GM19238 (cell line): Measurements from ENCODE around the gene NCAN.

Source experiments
- DNase-seq: peaks from one replicate; pipeline ENCODE4 v3.0.0; 2011; ENCODE audit warnings: low spot score; ENCODE audit not compliant: insufficient read length

The NCAN gene

DNA sequence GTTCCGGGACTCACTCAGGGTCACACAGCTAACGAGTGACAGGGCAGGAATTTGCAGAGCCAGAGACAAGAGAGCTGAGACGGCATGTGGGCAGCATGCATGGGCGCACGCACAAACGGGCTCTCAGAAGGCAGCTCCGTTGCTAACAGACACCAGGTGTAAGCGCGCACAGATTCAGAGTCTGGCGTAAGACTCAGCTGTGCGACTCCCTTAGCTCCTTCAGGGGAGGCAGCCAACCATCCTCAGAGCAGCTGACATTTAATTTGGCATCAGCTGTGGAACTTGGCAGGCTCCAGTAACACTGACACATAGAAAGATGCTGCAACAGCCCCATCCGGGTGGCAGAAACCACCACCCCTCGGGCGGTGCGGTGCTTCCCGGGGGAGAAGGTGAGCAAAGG is 68.8 kb downstream of the NCAN start:
- DNase-seq = no peak

DNA sequence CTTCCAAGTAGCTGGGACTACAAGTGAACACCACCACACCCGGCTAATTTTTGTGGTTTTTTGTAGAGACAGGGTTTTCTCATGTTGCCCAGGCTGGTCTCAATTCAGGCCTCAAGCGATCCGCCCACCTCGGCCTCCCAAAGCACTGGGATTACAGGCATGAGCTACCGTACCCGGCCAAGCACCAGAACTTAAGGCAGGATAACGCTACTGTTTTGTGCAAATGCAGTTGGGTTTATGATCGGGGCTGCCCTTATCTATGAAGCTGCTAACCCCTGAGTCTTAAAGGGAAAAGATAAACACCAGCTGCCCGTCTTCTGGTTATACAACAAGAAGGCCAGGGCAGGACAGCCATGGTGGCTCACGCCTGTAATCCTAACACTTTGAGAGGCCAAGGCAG is 73.9 kb downstream of the NCAN start:
- DNase-seq = no peak

DNA sequence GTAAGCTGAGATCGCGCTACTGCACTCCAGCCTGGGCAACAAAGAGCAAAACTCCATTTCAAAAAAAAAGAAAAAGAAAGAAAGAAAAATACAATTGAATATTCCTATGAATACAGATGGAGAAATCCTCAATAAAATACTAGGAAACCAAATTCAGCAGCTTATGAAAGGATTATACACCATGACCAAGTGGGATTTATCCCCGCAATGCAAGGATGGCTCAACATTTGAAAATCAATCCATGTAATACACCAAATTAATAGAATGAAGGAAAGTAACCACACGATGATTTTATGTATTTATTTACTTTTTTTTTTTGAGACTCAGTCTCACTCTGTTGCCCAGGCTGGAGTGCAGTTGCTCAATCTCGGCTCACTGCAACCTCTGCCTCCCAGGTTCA is 80.8 kb downstream of the NCAN start:
- no peak for DNase-seq

DNA sequence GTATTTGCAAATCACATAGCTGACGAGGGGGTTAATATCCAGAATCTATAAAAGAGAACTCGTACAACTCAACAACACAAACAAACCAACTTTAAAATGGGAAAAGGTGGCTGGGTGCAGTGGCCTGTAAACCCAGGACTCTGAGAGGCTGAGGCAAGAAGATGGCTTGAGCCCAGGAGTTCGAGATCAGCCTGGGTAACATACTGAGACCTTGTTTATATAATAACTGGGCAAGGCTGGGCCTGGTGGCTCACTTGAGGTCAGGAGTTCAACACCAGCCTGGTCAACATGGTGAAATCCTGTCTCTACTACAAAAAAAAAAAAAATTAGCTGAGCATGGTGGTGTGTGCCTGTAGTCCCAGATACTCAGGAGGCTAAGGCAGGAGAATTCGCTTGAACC is 83.2 kb downstream of the NCAN start:
- DNase-seq = no peak

DNA sequence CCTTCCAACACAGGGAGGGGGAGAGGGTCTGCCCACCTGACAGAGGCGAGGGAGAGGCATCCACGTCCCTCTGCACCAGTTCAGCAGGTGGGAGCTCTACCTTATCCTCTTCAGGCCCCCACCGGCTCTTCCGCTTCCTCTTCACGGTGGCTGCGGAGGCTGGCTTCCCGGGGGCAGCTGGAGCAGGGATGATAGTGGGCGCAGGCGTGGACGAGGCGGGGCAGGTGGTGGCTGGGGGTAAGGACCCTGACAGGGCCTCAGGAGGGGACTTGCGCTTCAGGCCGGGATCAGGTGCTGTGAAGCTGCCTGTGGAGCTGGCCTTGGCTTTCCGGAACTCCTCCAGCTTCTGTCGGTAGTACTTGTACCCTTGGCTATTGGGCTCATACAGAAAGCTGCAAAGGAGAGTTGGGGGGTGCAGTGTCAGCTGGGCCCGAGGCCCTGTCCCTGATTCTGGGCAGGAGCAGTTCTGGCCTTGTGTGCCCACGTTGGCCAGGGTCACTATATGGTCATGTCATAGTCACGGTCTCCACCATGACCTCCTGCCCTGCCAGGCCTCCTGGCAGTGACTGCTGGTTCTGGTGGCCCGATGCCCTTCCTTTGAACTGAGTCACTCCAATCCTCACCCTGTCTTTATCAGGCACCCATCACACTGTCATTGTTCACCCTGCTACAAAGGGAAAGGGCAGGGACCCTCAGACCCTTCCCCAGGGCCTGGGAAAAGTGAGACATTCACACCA is 85.4 kb downstream of the NCAN start:
- DNase-seq = no peak

DNA sequence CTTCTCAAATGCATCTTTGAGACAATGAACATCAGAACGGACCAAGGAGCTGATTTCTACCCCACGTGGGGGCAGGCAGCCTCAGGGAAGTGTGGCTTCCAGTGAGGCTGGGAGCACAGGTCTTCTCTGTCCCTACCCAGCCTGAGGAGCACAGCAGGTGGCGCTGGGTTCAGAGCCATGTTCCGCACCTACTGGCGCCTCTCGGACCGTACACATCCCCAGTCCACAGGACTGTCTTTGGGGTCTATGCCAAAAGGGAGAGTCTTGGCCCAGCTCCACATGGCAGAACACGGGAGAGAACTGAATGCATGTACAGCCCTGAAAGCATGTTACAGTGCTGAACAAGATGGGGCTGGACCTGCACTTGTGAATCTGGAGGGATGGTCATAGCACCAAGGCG is 86.0 kb downstream of the NCAN start:
- DNase-seq = no peak

DNA sequence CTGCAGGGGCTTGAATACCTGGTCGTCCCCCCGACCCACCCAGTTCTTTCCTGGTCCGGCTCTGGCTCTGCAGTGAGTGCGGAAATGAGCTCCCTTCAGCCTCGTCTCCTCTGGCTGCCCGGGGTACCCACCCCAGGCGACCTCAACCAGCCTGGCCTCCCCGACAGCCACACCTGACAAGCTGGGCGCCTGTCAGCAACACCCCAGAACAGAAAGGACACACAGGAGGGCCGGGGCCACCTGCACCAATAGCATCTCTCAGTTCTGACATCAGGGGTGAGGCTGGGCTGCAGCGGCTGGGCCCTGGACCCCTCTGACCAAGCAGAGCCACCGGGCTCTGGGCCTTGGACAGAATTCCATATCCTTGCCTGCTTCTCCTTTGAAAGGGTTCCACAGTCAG is 88.9 kb downstream of the NCAN start:
- DNase-seq = no peak
